Stomach (tissue), 4 donors: ENCODE results near the gene KCNH1.

Experiments
- CTCF ChIP-seq, 7 experiments: fragments of 450-650 bp in 4 of 7; fragments of 200-600 bp in 3 of 7; sonication (generic) in 3 of 7; IDR thresholded peaks; one replicate each; pipeline ENCODE4 v1.5.1; 2016 to 2019; ENCODE audit warnings: antibody characterized with exemption in 7 of 7, control low read depth in 2 of 7, mild to moderate bottlenecking in 1 of 7
- EP300 ChIP-seq: sonication (generic); formaldehyde crosslinking; IDR thresholded peaks from one replicate; pipeline ENCODE4 v1.6.1; 2017; ENCODE audit warnings: antibody characterized with exemption
- POLR2A ChIP-seq, 4 donors: fragments of 450-650 bp; IDR thresholded peaks; one replicate each; pipeline ENCODE4 v1.6.1; 2016; ENCODE audit warnings: antibody characterized with exemption in 4 of 4, control low read depth in 2 of 4, mild to moderate bottlenecking in 1 of 4, moderate library complexity in 1 of 4
- POLR2AphosphoS5 ChIP-seq, 3 donors: sonication (generic); formaldehyde crosslinking; IDR thresholded peaks; one replicate each; pipeline ENCODE4 v1.6.1; 2016; ENCODE audit warnings: antibody characterized with exemption in 3 of 3

- TF ChIP-seq CTCF (IDR thresholded peaks at IDR 0.05), result no peak
- no peak for TF ChIP-seq POLR2A (IDR thresholded peaks at IDR 0.05)
- no peak for TF ChIP-seq EP300
- TF ChIP-seq POLR2AphosphoS5 (IDR thresholded peaks at IDR 0.05), result no peak
Measured at GRCh38 chr1:210779269-210779668, 354.7 kb downstream of the KCNH1 start.
